ENCODE measurements around the gene UBE2R2.
"Not testable (repeated sequence)": the region's sequence is repeated elsewhere in the genome, so short reads cannot be mapped to it uniquely, and the experiment has no call there.

Gene UBE2R2

DNA sequence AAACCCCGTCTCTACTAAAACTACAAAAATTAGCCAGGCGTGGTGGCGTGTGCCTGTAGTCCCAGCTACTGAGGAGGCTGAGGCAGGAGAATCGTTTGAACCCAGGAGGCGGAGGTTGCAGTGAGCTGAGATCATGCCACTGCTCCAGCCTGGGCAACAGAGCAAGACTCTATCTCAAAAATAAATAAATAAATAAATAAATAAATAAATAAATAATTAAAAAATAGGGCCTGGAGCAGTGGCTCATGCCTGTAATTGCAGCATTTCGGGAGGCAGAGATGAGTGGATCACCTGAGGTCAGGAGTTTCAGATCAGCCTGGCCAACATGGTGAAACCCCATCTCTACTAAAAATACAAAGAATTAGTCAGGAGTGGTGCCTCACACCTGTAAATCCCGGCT, 145.5 kb downstream of the UBE2R2 start:
- POLR2A ChIA-PET; H3K4me3 ChIP-seq (ENCODE audit: low read depth, low read length); H3K4me1 ChIP-seq (ENCODE audit: control insufficient read depth, insufficient read depth, low read length); H3K27ac ChIP-seq (ENCODE audit: extremely low read depth, low read depth, low read length); H3K9me3 ChIP-seq (ENCODE audit: control insufficient read depth, insufficient read depth, low read depth, low read length): not testable (repeated sequence)
- TF ChIP-seq ZNF404 (tag by site-specific recombination; IDR thresholded peaks at IDR 0.05) (0 out of 2 replicates have a peak, but pooled peaks have one; percentile 10), ZNF623 (tag by site-specific recombination; IDR thresholded peaks at IDR 0.05) (peak; percentile 54), ZNF121 (tag by site-specific recombination; IDR thresholded peaks at IDR 0.05) (0 out of 2 replicates have a peak, but pooled peaks have one; percentile 14), ZNF426 (tag by site-specific recombination; IDR thresholded peaks at IDR 0.05) (peak; percentile 64), ZBTB8A (tag by site-specific recombination; IDR thresholded peaks at IDR 0.05) (peak; percentile 44; the same call in 1 of the 2 replicates), ZNF433 (tag by site-specific recombination; IDR thresholded peaks at IDR 0.05; ENCODE audit: low read depth) (peak; percentile 23; the same call in 1 of the 2 replicates), ZNF555 (tag by site-specific recombination; conservative IDR thresholded peaks at IDR 0.05) (peak; percentile 40), ZNF140 (tag by site-specific recombination; IDR thresholded peaks at IDR 0.05) (peak; percentile 28; the same call in 1 of the 2 replicates), ZNF394 (tag by site-specific recombination; IDR thresholded peaks at IDR 0.05; ENCODE audit: borderline replicate concordance) (peak; percentile 85), ZNF558 (tag by site-specific recombination; IDR thresholded peaks at IDR 0.05) (0 out of 2 replicates have a peak, but pooled peaks have one; percentile 25)
- TF ChIP-seq, protein P1, sequence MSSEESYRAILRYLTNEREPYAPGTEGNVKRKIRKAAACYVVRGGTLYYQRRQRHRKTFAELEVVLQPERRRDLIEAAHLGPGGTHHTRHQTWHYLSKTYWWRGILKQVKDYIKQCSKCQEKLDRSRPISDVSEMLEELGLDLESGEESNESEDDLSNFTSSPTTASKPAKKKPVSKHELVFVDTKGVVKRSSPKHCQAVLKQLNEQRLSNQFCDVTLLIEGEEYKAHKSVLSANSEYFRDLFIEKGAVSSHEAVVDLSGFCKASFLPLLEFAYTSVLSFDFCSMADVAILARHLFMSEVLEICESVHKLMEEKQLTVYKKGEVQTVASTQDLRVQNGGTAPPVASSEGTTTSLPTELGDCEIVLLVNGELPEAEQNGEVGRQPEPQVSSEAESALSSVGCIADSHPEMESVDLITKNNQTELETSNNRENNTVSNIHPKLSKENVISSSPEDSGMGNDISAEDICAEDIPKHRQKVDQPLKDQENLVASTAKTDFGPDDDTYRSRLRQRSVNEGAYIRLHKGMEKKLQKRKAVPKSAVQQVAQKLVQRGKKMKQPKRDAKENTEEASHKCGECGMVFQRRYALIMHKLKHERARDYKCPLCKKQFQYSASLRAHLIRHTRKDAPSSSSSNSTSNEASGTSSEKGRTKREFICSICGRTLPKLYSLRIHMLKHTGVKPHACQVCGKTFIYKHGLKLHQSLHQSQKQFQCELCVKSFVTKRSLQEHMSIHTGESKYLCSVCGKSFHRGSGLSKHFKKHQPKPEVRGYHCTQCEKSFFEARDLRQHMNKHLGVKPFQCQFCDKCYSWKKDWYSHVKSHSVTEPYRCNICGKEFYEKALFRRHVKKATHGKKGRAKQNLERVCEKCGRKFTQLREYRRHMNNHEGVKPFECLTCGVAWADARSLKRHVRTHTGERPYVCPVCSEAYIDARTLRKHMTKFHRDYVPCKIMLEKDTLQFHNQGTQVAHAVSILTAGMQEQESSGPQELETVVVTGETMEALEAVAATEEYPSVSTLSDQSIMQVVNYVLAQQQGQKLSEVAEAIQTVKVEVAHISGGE (tag by site-specific recombination; conservative IDR thresholded peaks at IDR 0.05; ENCODE audit: low read depth): peak; percentile 33; the same call in 1 of the 2 replicates
- TF ChIP-seq, protein P2, sequence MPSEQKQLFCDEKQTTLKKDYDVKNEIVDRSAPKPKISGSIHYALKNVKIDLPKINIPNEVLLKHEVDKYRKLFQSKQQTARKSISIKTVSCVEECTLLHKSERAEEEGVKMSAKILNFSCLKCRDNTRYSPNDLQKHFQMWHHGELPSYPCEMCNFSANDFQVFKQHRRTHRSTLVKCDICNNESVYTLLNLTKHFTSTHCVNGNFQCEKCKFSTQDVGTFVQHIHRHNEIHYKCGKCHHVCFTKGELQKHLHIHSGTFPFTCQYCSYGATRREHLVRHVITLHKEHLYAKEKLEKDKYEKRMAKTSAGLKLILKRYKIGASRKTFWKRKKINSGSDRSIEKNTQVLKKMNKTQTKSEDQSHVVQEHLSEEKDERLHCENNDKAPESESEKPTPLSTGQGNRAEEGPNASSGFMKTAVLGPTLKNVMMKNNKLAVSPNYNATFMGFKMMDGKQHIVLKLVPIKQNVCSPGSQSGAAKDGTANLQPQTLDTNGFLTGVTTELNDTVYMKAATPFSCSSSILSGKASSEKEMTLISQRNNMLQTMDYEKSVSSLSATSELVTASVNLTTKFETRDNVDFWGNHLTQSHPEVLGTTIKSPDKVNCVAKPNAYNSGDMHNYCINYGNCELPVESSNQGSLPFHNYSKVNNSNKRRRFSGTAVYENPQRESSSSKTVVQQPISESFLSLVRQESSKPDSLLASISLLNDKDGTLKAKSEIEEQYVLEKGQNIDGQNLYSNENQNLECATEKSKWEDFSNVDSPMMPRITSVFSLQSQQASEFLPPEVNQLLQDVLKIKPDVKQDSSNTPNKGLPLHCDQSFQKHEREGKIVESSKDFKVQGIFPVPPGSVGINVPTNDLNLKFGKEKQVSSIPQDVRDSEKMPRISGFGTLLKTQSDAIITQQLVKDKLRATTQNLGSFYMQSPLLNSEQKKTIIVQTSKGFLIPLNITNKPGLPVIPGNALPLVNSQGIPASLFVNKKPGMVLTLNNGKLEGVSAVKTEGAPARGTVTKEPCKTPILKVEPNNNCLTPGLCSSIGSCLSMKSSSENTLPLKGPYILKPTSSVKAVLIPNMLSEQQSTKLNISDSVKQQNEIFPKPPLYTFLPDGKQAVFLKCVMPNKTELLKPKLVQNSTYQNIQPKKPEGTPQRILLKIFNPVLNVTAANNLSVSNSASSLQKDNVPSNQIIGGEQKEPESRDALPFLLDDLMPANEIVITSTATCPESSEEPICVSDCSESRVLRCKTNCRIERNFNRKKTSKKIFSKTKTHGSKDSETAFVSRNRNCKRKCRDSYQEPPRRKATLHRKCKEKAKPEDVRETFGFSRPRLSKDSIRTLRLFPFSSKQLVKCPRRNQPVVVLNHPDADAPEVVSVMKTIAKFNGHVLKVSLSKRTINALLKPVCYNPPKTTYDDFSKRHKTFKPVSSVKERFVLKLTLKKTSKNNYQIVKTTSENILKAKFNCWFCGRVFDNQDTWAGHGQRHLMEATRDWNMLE (tag by site-specific recombination; conservative IDR thresholded peaks at IDR 0.05; ENCODE audit: low read depth): peak; percentile 64
- CTCF ChIA-PET: interaction anchor here (0.6 kb wide), 1 partner anchor 27 kb away, joined by 4 read pairs; no protein-coding TSS in a partner anchor
- H3K36me3 ChIP-seq (ENCODE audit: control insufficient read depth in 2 of 2, insufficient read depth in 1 of 2, low read length in 2 of 2): peaks cover 3 to 36% of the 10 kb centered on the region in 2 experiments; a peak in 2 of 3 replicates

DNA sequence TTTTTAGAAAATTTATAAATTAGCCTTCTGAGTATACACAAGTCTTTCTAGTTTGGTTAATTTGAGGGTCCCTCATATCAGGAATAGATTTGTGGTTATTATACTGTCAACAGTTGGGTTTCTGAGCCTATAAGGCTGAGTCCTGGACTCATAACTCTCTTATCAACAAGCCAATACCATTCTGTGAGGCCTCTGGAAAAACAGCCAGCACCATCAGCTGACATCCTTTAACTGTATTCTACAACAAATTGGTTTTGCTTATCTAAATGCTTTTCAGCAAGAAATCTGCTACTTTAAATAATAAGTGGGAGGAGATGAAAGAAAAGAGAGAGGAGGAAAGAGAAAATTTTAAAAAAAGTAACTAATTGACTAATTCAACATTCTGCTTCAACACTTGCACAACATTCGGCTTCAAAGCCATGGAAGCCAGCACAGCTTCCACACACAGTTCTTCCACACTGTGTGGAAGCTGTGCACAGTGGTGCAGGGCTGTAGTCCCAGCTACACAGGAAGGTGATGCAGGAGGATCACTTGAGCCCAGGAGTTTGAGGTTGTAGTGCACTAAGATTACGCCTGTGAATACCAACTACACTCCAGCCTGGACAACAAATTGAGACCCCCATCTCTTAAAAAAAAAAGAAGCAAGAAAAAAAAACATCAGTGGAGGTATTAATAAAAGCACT, 147.3 kb downstream of the UBE2R2 start:
- H3K9me3 ChIP-seq (ENCODE audit: control insufficient read depth, insufficient read depth, low read depth, low read length): no peaks in the 10 kb centered on the region
- CTCF ChIA-PET: interaction anchor here (1.0 to 1.5 kb wide), 2 partner anchors 21 to 109 kb away, joined by 4 read pairs; no protein-coding TSS in a partner anchor
- H3K4me3 ChIP-seq (ENCODE audit: low read depth, low read length): no peak overlapping the region
- TF ChIP-seq ZNF248 (tag by site-specific recombination; IDR thresholded peaks at IDR 0.05) (no peak), SCRT2 (tag by site-specific recombination; IDR thresholded peaks at IDR 0.05) (peak; percentile 39)
- H3K4me1 ChIP-seq (ENCODE audit: control insufficient read depth, insufficient read depth, low read length): no peaks in the 10 kb centered on the region
- POLR2A ChIA-PET: no interaction called here
- peaks cover 3 to 28% of the 10 kb centered on the region in 2 experiments; a peak in 2 of 3 replicates for H3K36me3 ChIP-seq (ENCODE audit: control insufficient read depth in 2 of 2, insufficient read depth in 1 of 2, low read length in 2 of 2)
- H3K27ac ChIP-seq (ENCODE audit: extremely low read depth, low read depth, low read length): no peak overlapping the region
